ENCODE results near the gene LMBR1. TPM values are rescaled to one million over a fixed set of nuclear protein-coding genes. Genes with fewer than 3 reads are reported as not detected.

LMBR1 gene
- total RNA-seq, 4 donors from 2014 or later, result 25.2 to 68.3 (median 38.4) TPM

GRCh38 chr7:156634117-156634516 is 258.9 kb downstream of the LMBR1 start:
- H3K4me1 ChIP-seq, result peaks cover 0 to 6% (median 0%) of the 10 kb centered on the region in 3 donors
- H3K27me3 ChIP-seq, result no peaks in the 10 kb centered on the region
- H3K36me3 ChIP-seq, result no peaks in the 10 kb centered on the region
- TF ChIP-seq POLR2A (IDR thresholded peaks at IDR 0.05) (no peak), CTCF (IDR thresholded peaks at IDR 0.05) (no peak)
- 64 to 70% methylated on average over 3 of the region's 3 CpGs for WGBS, 2 donors
- H3K27ac ChIP-seq, result no peak overlapping the region
- no peak overlapping the region for H3K4me3 ChIP-seq
- peaks cover 0 to 12% (median 4%) of the 10 kb centered on the region in 3 donors for H3K9me3 ChIP-seq
- intact Hi-C loops (cut with DNase I), result no loop called here
- DNase-seq, result no peak

- no peaks in the 10 kb centered on the region for H3K36me3 ChIP-seq
- H3K27ac ChIP-seq, result no peak overlapping the region
- intact Hi-C loops (cut with DNase I), result no loop called here
- no peak for TF ChIP-seq CTCF (IDR thresholded peaks at IDR 0.05)
- no peak for TF ChIP-seq POLR2A (IDR thresholded peaks at IDR 0.05)
- 40 to 100% methylated on average over 1 of the region's 2 CpGs for WGBS, 2 donors
- H3K9me3 ChIP-seq, result peaks cover 0 to 22% (median 11%) of the 10 kb centered on the region in 3 donors
- no peak for DNase-seq
- H3K4me3 ChIP-seq, result no peak overlapping the region
- no peaks in the 10 kb centered on the region for H3K27me3 ChIP-seq
- H3K4me1 ChIP-seq, result no peaks in the 10 kb centered on the region
Measured at GRCh38 chr7:156629873-156630272, 263.1 kb downstream of the LMBR1 start.

- TF ChIP-seq POLR2A (IDR thresholded peaks at IDR 0.05) (no peak), CTCF (IDR thresholded peaks at IDR 0.05) (no peak)
- no peak overlapping the region for H3K27ac ChIP-seq
Measured at GRCh38 chr7:156628562-156628961, 264.4 kb downstream of the LMBR1 start.

More at GRCh38 chr7:156628562-156628961, 264.4 kb downstream of the LMBR1 start:
- Histone ChIP-seq H3K27me3 (no peaks in the 10 kb centered on the region), H3K4me1 (no peaks in the 10 kb centered on the region), H3K9me3 (peaks cover 0 to 22% (median 11%) of the 10 kb centered on the region in 3 donors), H3K36me3 (no peaks in the 10 kb centered on the region), H3K4me3 (no peak overlapping the region)
- intact Hi-C loops (cut with DNase I), result no loop called here
- no peak for DNase-seq

Small RNA genes within 50 kb of the gene (small RNA-seq; reads per million reads assigned to genes)
- 0 reads per million in 4 donors for gene RNU4-31P

Other genes with a start within 250 kb of the LMBR1 start
- 10 to 100 TPM in 3 of 4 donors, 1 to 10 TPM in 1; 4.6 to 26.9 (median 17.8) TPM for gene NOM1, start 56.5 kb upstream of the LMBR1 start, total RNA-seq
- 1 to 10 TPM in 1 of 4 donors, under 1 TPM in 1, not detected in 2; 0.47 to 1.1 TPM for gene MNX1, start 117.5 kb upstream of the LMBR1 start, total RNA-seq
- gene UBE3C, start 245.7 kb upstream of the LMBR1 start, total RNA-seq, result 100 to 1,000 TPM in 1 of 4 donors, 10 to 100 TPM in 3; 52.2 to 101 (median 68.3) TPM

Measured in esophagus squamous epithelium (tissue), 5 donors.